Parathyroid adenoma (tissue), 2 donors: ENCODE results near the gene PEX26.
"Not testable (repeated sequence)": the region's sequence is repeated elsewhere in the genome, so short reads cannot be mapped to it uniquely, and the experiment has no call there.

Source experiments
- H2AFZ ChIP-seq: fragments of 300-600 bp; sonication (generic); one replicate; pipeline ENCODE4 v1.7.0; 2017; ENCODE audit warnings: antibody characterized with exemption, mild to moderate bottlenecking
- H3K27ac ChIP-seq: fragments of 300-600 bp; sonication (generic); one replicate; pipeline ENCODE4 v1.7.0; 2017
- H3K27me3 ChIP-seq: fragments of 300-600 bp; sonication (generic); one replicate; pipeline ENCODE4 v1.7.0; 2017; ENCODE audit warnings: low read length; ENCODE audit not compliant: control insufficient read depth, insufficient read depth
- H3K36me3 ChIP-seq: fragments of 300-600 bp; sonication (generic); one replicate; pipeline ENCODE4 v1.7.0; 2017; ENCODE audit warnings: low read length; ENCODE audit not compliant: control insufficient read depth, insufficient read depth
- H3K4me1 ChIP-seq: fragments of 300-600 bp; sonication (generic); one replicate; pipeline ENCODE4 v1.7.0; 2017; ENCODE audit warnings: control low read depth
- H3K4me2 ChIP-seq: fragments of 300-600 bp; sonication (generic); one replicate; pipeline ENCODE4 v1.7.0; 2017; ENCODE audit warnings: low read length
- H3K4me3 ChIP-seq: fragments of 300-600 bp; sonication (generic); one replicate; pipeline ENCODE4 v1.7.0; 2017; ENCODE audit warnings: low read depth, low read length
- H3K79me2 ChIP-seq: fragments of 300-600 bp; sonication (generic); one replicate; pipeline ENCODE4 v1.7.0; 2017; ENCODE audit warnings: control low read depth
- H3K9ac ChIP-seq: fragments of 300-600 bp; sonication (generic); one replicate; pipeline ENCODE4 v1.7.0; 2017; ENCODE audit warnings: mild to moderate bottlenecking
- H3K9me3 ChIP-seq: fragments of 300-600 bp; sonication (generic); one replicate; pipeline ENCODE4 v1.7.0; 2017; ENCODE audit warnings: low read length; ENCODE audit not compliant: control insufficient read depth
- CTCF ChIP-seq: fragments of 300-600 bp; sonication (generic); IDR thresholded peaks from one replicate; pipeline ENCODE4 v1.7.0; 2017; ENCODE audit warnings: antibody characterized with exemption, mild to moderate bottlenecking
- donor health status: primary hyperparathyroidism.

PEX26 gene

DNA sequence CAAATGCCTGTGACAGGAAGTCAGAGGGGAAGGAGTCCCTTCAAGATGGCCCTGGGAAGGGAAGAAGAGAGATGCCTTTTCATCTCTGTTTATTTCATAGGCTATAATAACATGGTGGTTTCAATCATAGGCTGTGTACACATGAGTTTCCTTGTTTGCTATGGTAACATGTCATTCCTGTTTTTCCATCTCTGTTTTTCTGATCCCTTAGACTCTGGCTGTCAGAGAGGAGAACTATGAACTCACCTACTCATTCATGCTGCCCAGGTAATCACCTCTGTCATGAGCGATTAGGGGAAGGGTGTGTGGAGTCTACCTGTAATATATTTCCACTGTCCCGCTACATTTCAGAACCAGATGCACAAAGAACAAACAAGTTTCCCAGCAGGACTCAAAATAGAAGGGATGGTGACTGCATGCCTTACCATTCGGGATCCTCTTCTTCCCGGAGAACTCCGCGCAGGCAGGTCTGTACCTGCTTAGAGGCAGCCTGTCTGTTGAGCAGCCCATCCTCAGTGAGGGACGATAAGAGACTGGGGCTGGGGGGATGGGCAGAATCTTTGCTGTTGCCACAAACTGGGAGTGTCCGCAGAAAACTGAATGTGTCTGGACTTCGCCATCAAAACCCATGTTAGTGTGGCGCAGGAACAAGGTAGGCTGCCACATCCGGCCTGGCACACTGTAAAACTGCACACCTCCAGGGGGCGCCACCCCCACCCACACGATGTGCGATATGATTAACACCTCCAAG is 7.1 kb upstream of the PEX26 start:
- no peaks in the 10 kb centered on the region for H3K4me1 ChIP-seq
- H3K4me2 ChIP-seq: no peak overlapping the region
- H3K27ac ChIP-seq: no peak overlapping the region
- H3K27me3 ChIP-seq: no peaks in the 10 kb centered on the region
- H2AFZ ChIP-seq: no peak overlapping the region
- no peak overlapping the region for H3K4me3 ChIP-seq
- H3K36me3 ChIP-seq: no peaks in the 10 kb centered on the region
- H3K9ac ChIP-seq: no peak overlapping the region
- H3K79me2 ChIP-seq: no peaks in the 10 kb centered on the region
- no peak for TF ChIP-seq CTCF
- no peaks in the 10 kb centered on the region for H3K9me3 ChIP-seq

DNA sequence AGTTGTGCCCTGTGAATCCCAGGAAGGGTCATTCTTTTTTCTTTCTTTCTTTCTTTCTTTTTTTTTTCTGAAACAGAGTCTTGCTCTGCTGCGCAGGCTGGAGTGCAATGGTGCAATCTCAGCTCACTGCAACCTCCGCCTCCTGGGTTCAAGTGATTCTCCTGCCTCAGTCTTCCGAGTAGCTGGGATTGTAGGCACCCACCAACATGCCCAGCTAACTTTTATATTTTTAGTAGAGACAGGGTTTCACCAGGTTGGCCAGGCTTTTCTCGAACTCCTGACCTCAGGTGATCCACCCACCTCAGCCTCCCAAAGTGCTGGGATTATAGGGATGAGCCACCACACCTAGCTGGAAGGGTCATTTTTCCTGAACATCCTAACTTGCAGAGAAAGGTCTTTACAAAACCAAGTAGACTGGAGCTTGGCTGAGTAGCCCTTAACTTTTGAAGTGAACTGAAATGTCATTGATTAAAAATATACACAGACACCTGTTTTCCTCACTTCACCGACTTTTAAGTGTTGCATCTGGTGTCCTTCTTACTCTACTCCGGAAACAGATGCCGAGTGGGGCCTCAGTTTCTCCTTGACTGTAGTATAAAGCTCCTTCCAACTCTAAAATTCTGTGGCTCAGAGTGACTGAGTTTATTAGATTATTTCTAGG is 6.4 kb upstream of the PEX26 start:
- not testable (repeated sequence) for H2AFZ ChIP-seq, H3K27me3 ChIP-seq, H3K9me3 ChIP-seq, H3K79me2 ChIP-seq, H3K4me2 ChIP-seq, H3K36me3 ChIP-seq, H3K4me1 ChIP-seq, H3K4me3 ChIP-seq, H3K27ac ChIP-seq, H3K9ac ChIP-seq

DNA sequence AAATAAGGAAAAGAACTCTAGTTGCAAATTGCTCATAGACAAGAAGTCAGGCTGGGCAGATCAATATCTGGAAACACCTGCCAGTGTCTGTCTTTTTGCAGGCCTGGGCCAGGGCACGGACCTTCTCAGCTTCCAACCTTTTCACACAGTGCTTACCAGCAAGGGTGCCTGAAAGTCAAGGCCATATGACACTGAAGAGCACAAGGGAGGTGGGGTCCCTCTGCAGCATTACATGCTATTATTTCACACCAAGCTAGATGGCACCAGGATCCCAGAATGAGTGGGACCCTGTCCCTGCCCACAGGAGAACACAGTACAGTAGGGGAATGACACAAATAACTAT is 5.9 kb upstream of the PEX26 start:
- Histone ChIP-seq H3K4me2 (no peak overlapping the region), H3K9ac (no peak overlapping the region), H3K4me1 (peaks cover 2% of the 10 kb centered on the region), H3K79me2 (no peaks in the 10 kb centered on the region), H2AFZ (no peak overlapping the region), H3K36me3 (no peaks in the 10 kb centered on the region), H3K27me3 (no peaks in the 10 kb centered on the region), H3K27ac (no peak overlapping the region), H3K9me3 (no peaks in the 10 kb centered on the region), H3K4me3 (no peak overlapping the region)
- TF ChIP-seq CTCF: no peak

- Histone ChIP-seq H2AFZ (no peak overlapping the region), H3K27me3 (no peaks in the 10 kb centered on the region), H3K9me3 (no peaks in the 10 kb centered on the region), H3K36me3 (no peaks in the 10 kb centered on the region), H3K9ac (no peak overlapping the region), H3K4me1 (peaks cover 4% of the 10 kb centered on the region), H3K4me3 (no peak overlapping the region), H3K79me2 (peaks cover 4% of the 10 kb centered on the region), H3K27ac (no peak overlapping the region), H3K4me2 (no peak overlapping the region)
- no peak for TF ChIP-seq CTCF
Measured at GRCh38 chr22:18073467-18073866, 4.3 kb upstream of the PEX26 start.

DNA sequence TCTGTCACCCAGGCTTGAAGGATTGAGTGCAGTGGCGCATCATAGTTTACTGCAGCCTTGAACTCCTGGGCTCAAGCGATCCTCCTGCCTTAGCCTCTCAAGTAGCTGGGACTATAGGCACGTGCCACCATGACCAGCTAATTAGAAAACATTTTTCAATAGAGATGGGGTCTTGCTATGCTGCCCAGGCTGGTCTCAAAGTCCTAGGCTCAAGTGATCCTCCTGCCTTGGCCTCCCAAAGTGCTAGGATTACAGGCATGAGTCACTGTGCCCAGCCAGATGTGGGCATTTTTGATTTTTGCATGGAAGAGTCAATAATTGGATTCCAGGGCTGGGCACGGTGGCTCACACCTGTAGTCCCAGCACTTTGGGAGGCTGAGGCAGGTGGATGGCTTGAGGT is 3.9 kb upstream of the PEX26 start:
- not testable (repeated sequence) for H3K4me1 ChIP-seq, H2AFZ ChIP-seq, H3K4me2 ChIP-seq, H3K9ac ChIP-seq, H3K79me2 ChIP-seq, H3K9me3 ChIP-seq, H3K27ac ChIP-seq, H3K36me3 ChIP-seq, H3K27me3 ChIP-seq, H3K4me3 ChIP-seq
